Measurements from ENCODE around the gene SUCLG1. TPM values are rescaled to one million over a fixed set of nuclear protein-coding genes. Genes with fewer than 3 reads are reported as not detected.

SUCLG1 gene
- total RNA-seq, 1 donor from 2014 or later = 50.6 TPM

DNA sequence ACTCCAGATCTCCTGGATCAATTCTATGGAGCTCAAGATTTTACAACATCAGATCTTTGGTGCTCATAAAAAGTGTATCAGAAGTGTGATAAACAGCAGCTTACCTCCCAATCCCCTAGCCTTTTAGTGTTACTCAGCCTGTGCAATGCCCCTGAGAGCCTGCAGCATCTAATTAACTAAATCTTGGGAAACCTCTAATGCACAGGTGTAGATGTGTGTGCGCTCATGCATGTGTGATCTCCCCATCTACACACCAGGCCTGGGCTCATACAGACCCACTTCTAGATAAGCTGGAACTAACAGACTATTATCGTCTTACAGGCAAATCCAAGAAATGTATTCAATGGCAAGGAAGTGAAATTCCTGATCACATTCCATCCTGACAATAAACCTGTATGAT is 7.5 kb downstream of the SUCLG1 start:
- peaks cover 70% of the 10 kb centered on the region for H3K79me2 ChIP-seq (ENCODE audit: insufficient read depth, low read length)
- FAIRE-seq = no peak
- H3K27ac Mint-ChIP-seq (ENCODE audit: unreplicated experiment) = no peak overlapping the region
- H3K4me2 ChIP-seq (ENCODE audit: low read length) = no peak overlapping the region
- H3K9me3 ChIP-seq (ENCODE audit: insufficient read depth, low read depth, low read length) = no peaks in the 10 kb centered on the region
- no peak overlapping the region for H3K4me3 Mint-ChIP-seq (ENCODE audit: unreplicated experiment)
- peaks cover 4% of the 10 kb centered on the region for H3K36me3 ChIP-seq (ENCODE audit: insufficient read depth, low read length)
- H3K36me3 Mint-ChIP-seq (ENCODE audit: low read depth, unreplicated experiment) = no peaks in the 10 kb centered on the region
- TF ChIP-seq, protein P1, sequence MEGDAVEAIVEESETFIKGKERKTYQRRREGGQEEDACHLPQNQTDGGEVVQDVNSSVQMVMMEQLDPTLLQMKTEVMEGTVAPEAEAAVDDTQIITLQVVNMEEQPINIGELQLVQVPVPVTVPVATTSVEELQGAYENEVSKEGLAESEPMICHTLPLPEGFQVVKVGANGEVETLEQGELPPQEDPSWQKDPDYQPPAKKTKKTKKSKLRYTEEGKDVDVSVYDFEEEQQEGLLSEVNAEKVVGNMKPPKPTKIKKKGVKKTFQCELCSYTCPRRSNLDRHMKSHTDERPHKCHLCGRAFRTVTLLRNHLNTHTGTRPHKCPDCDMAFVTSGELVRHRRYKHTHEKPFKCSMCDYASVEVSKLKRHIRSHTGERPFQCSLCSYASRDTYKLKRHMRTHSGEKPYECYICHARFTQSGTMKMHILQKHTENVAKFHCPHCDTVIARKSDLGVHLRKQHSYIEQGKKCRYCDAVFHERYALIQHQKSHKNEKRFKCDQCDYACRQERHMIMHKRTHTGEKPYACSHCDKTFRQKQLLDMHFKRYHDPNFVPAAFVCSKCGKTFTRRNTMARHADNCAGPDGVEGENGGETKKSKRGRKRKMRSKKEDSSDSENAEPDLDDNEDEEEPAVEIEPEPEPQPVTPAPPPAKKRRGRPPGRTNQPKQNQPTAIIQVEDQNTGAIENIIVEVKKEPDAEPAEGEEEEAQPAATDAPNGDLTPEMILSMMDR (IDR thresholded peaks at IDR 0.05; ENCODE audit: insufficient read depth, low read depth, low read length) = no peak
- TF ChIP-seq EZH2 (IDR thresholded peaks at IDR 0.05; ENCODE audit: insufficient read depth, low read length) = no peak
- H2AFZ ChIP-seq (ENCODE audit: low read depth, low read length) = no peak overlapping the region
- peaks cover 2% of the 10 kb centered on the region for H3K4me1 Mint-ChIP-seq (ENCODE audit: low read depth, unreplicated experiment)
- no peak overlapping the region for H3K4me3 ChIP-seq (ENCODE audit: insufficient read depth, low read depth, low read length)
- no peaks in the 10 kb centered on the region for H3K27me3 Mint-ChIP-seq (ENCODE audit: low read depth, unreplicated experiment)
- no peak overlapping the region for H3K9ac ChIP-seq (ENCODE audit: low read length)
- no peak overlapping the region for H3K27ac ChIP-seq (ENCODE audit: low read depth, low read length)
- H3K27me3 ChIP-seq (ENCODE audit: insufficient read depth, low read length) = no peaks in the 10 kb centered on the region
- H3K9me3 Mint-ChIP-seq (ENCODE audit: unreplicated experiment) = no peaks in the 10 kb centered on the region
- no peaks in the 10 kb centered on the region for H3K4me1 ChIP-seq (ENCODE audit: insufficient read depth, low read length)
- H4K20me1 ChIP-seq (ENCODE audit: insufficient read depth, low read length) = peaks cover 43% of the 10 kb centered on the region
- DNase-seq (ENCODE audit: low read depth) = no peak

DNA sequence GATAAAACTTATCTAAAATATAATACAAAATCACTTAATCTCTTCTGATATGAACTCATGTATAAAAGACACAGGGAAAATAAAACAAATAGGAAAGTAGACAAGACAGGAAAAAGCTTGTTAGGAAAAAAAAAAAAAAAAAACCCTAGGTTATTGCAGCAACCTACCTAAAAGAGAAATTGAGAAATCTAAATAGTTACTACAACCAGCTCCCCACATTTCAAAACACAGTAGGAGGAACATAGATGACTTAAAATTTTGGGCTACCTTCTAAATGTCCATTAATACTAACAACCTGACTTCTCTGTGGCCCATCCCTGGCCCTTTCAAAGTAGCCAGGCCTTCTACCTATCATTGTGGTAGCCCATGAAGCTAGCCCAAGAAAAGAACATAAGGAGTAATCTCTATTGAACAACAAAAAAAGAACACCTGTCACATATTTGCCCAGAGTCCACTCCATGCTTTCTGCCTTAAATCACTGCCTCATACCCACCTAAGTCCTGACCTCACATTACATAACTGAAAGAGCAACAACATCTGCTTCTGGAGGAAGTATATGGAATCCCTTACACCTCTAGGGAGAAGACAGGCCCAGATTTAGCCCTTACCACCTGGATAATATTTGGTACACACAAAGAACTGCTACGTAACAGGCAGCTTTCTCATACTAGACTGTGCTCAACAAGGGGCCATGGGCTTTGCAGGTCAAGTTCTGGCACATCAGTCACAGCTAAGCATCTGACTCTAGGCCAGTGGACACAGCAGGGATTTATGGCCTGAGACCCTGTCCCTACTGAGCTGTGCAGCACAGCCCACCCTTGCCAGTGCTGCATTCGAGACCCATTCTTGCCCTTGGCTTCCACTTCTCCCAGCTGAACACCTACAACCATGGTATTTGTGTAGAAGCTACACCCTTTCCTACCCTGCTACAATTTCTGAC is 8.5 kb downstream of the SUCLG1 start:
- peaks cover 4% of the 10 kb centered on the region for H3K36me3 ChIP-seq (ENCODE audit: insufficient read depth, low read length)
- no peak overlapping the region for H3K9ac ChIP-seq (ENCODE audit: low read length)
- TF ChIP-seq EZH2 (IDR thresholded peaks at IDR 0.05; ENCODE audit: insufficient read depth, low read length) = no peak
- TF ChIP-seq, protein P1 (IDR thresholded peaks at IDR 0.05; ENCODE audit: insufficient read depth, low read depth, low read length) = no peak
- no peak overlapping the region for H3K4me3 ChIP-seq (ENCODE audit: insufficient read depth, low read depth, low read length)
- H3K9me3 ChIP-seq (ENCODE audit: insufficient read depth, low read depth, low read length) = no peaks in the 10 kb centered on the region
- Mint-ChIP-seq H3K4me3 (ENCODE audit: unreplicated experiment) (no peak overlapping the region), H3K27me3 (ENCODE audit: low read depth, unreplicated experiment) (no peaks in the 10 kb centered on the region), H3K4me1 (ENCODE audit: low read depth, unreplicated experiment) (peaks cover 2% of the 10 kb centered on the region), H3K27ac (ENCODE audit: unreplicated experiment) (peak overlapping the region; percentile 16), H3K36me3 (ENCODE audit: low read depth, unreplicated experiment) (peaks cover 2% of the 10 kb centered on the region), H3K9me3 (ENCODE audit: unreplicated experiment) (no peaks in the 10 kb centered on the region)
- no peak overlapping the region for H3K4me2 ChIP-seq (ENCODE audit: low read length)
- no peak overlapping the region for H2AFZ ChIP-seq (ENCODE audit: low read depth, low read length)
- no peak overlapping the region for H3K27ac ChIP-seq (ENCODE audit: low read depth, low read length)
- no peaks in the 10 kb centered on the region for H3K4me1 ChIP-seq (ENCODE audit: insufficient read depth, low read length)
- DNase-seq (ENCODE audit: low read depth) = no peak
- peaks cover 48% of the 10 kb centered on the region for H4K20me1 ChIP-seq (ENCODE audit: insufficient read depth, low read length)
- H3K79me2 ChIP-seq (ENCODE audit: insufficient read depth, low read length) = peaks cover 61% of the 10 kb centered on the region
- no peaks in the 10 kb centered on the region for H3K27me3 ChIP-seq (ENCODE audit: insufficient read depth, low read length)
- no peak for FAIRE-seq

DNA sequence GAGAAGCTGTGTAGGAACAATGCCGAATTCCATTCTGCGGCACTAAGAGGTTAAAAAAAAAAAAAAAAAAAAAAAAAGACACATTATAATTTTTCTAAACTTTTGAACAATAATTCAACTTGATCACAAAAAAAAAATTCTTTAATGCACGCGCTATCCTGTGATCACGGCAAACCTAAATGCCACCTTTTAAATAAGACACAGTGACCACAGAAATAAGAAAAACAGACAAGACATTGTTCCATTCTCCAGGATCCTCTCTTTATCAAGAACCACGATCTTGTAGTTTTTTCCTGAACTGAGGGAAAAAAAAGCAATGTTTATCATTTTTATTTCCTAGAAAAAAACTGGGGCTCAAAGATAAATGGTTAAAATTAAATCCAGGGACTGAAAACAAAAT is 9.4 kb downstream of the SUCLG1 start:
- Mint-ChIP-seq H3K27ac (ENCODE audit: unreplicated experiment) (no peak overlapping the region), H3K4me1 (ENCODE audit: low read depth, unreplicated experiment) (peaks cover 2% of the 10 kb centered on the region), H3K36me3 (ENCODE audit: low read depth, unreplicated experiment) (peaks cover 5% of the 10 kb centered on the region), H3K4me3 (ENCODE audit: unreplicated experiment) (no peak overlapping the region), H3K9me3 (ENCODE audit: unreplicated experiment) (no peaks in the 10 kb centered on the region), H3K27me3 (ENCODE audit: low read depth, unreplicated experiment) (no peaks in the 10 kb centered on the region)
- DNase-seq (ENCODE audit: low read depth) (no peak), FAIRE-seq (no peak)
- Histone ChIP-seq H3K9me3 (ENCODE audit: insufficient read depth, low read depth, low read length) (no peaks in the 10 kb centered on the region), H3K36me3 (ENCODE audit: insufficient read depth, low read length) (peaks cover 4% of the 10 kb centered on the region), H3K9ac (ENCODE audit: low read length) (no peak overlapping the region), H3K27ac (ENCODE audit: low read depth, low read length) (no peak overlapping the region), H3K27me3 (ENCODE audit: insufficient read depth, low read length) (no peaks in the 10 kb centered on the region), H3K4me2 (ENCODE audit: low read length) (no peak overlapping the region), H3K4me1 (ENCODE audit: insufficient read depth, low read length) (no peaks in the 10 kb centered on the region), H3K4me3 (ENCODE audit: insufficient read depth, low read depth, low read length) (no peak overlapping the region), H2AFZ (ENCODE audit: low read depth, low read length) (no peak overlapping the region), H3K79me2 (ENCODE audit: insufficient read depth, low read length) (peaks cover 61% of the 10 kb centered on the region), H4K20me1 (ENCODE audit: insufficient read depth, low read length) (peaks cover 50% of the 10 kb centered on the region)
- TF ChIP-seq, protein P1 (IDR thresholded peaks at IDR 0.05; ENCODE audit: insufficient read depth, low read depth, low read length) = no peak
- no peak for TF ChIP-seq EZH2 (IDR thresholded peaks at IDR 0.05; ENCODE audit: insufficient read depth, low read length)

All from astrocyte (in vitro differentiated cells and primary cell).